Calu3 (cell line): ENCODE measurements around the gene NBAS. TPM values are rescaled to one million over a fixed set of nuclear protein-coding genes. Genes with fewer than 3 reads are reported as not detected.

ENCODE experiments used
- BruUV-seq: library from RNA; stranded (reverse); fragments of 400-500 nt; replicated peaks from 2 replicates; lab custom pipeline; 2021; lab: Mats Ljungman, UMichigan
- CTCF ChIA-PET: fragments of 300-600 bp; sonication (Branson Sonifier 250); formaldehyde crosslinking; loops from one replicate; lab custom pipeline; 2022; ENCODE audit warnings: antibody characterized with exemption; lab: Charles Lee
- DNase-seq: peaks from one replicate; pipeline ENCODE4 v3.0.0; 2022
- H3K27ac Mint-ChIP-seq: one replicate; pipeline ENCODE4 v1.8.0; 2022; ENCODE audit warnings: mixed read lengths; ENCODE audit not compliant: unreplicated experiment
- H3K27me3 Mint-ChIP-seq: one replicate; pipeline ENCODE4 v1.8.0; 2022; ENCODE audit warnings: mixed read lengths; ENCODE audit not compliant: unreplicated experiment
- H3K36me3 Mint-ChIP-seq: one replicate; pipeline ENCODE4 v1.8.0; 2022; ENCODE audit warnings: mild to moderate bottlenecking, moderate library complexity, mixed read lengths; ENCODE audit not compliant: insufficient read depth, unreplicated experiment
- H3K4me1 Mint-ChIP-seq: one replicate; pipeline ENCODE4 v1.8.0; 2022; ENCODE audit warnings: mild to moderate bottlenecking, low read depth, mixed read lengths; ENCODE audit not compliant: unreplicated experiment
- H3K4me3 Mint-ChIP-seq: one replicate; pipeline ENCODE4 v1.8.0; 2022; ENCODE audit warnings: mild to moderate bottlenecking, low read depth, moderate library complexity, mixed read lengths; ENCODE audit not compliant: unreplicated experiment
- H3K9me3 Mint-ChIP-seq: one replicate; pipeline ENCODE4 v1.8.0; 2022; ENCODE audit warnings: low read depth, mixed read lengths; ENCODE audit not compliant: unreplicated experiment
- CTCF ChIP-seq: fragments of 200-600 bp; IDR thresholded peaks from one replicate; pipeline ENCODE4 v1.8.0; 2022; ENCODE audit warnings: antibody characterized with exemption; ENCODE audit not compliant: unreplicated experiment
- intact Hi-C: fragments of 100-400 bp; cut with micrococcal nuclease; formaldehyde crosslinking; loops from one replicate; pipeline ENCODE4 v1.10.0; 2022; ENCODE audit not compliant: unreplicated experiment
- total RNA-seq: library from RNA; stranded (reverse); gene quantifications from 2 replicates; pipeline ENCODE4 v1.2.3, GENCODE V29; 2022

The NBAS gene
- total RNA-seq, 1 experiment from 2014 or later, result 30.4 TPM

DNA sequence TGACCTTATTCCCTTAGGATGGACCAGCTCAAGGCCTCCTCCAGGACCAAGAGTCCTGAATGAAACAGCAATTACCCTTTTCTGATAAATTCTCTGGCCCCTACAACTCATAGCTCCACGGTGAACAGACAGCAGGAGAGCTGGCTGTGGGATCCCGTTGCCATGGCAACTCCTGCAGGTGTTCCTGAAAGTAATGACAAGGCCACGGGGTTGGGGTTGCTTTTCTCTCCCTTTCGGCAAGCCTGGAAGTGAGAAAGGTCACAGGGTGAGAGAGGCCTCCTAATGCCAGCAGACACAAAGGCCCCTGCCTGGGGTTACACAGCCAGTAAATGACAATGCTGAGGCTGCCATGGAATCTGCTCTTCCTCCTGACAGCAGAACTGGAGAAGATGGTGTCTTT lies 403.0 kb downstream of the NBAS start:
- Mint-ChIP-seq H3K36me3 (no peaks in the 10 kb centered on the region), H3K4me1 (peaks cover 15% of the 10 kb centered on the region), H3K9me3 (no peaks in the 10 kb centered on the region), H3K27ac (no peak overlapping the region), H3K4me3 (no peak overlapping the region), H3K27me3 (no peaks in the 10 kb centered on the region)
- CTCF ChIA-PET, result no interaction called here
- no TSS peak for BruUV-seq
- intact Hi-C loops, result no loop called here
- TF ChIP-seq CTCF, result no peak
- no peak for DNase-seq

DNA sequence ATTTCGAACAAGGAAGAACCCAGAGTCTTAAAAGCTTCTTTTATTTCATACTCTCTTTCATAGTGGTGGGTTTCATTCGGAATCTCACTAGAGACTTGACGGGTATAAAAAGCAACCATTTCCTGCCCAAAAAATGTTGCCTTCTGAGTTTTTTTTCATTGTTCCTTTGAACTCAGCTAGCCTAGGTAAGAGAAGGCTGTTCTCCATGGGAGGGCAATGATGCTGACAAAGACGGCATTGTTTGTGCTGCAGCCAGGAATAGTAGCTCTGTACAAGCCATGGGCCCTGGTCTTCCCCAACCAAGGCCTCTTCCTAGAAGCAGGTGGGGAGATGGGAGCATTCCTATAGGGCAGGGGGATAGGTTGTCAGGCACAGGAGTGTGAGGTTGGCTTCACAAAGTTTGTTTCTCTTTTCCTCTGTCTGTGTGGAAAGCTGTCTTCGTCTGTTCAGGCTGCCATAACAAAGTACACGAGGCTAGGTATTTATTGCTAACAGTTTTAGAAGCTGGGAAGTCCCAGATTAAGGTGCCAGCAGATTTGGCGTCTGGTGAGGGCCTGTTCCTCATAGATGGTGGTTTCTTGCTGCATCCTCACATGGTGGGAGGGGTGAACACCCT lies 405.1 kb downstream of the NBAS start:
- Mint-ChIP-seq H3K9me3 (no peaks in the 10 kb centered on the region), H3K27ac (no peak overlapping the region), H3K4me1 (peaks cover 15% of the 10 kb centered on the region), H3K36me3 (no peaks in the 10 kb centered on the region), H3K27me3 (no peaks in the 10 kb centered on the region), H3K4me3 (no peak overlapping the region)
- BruUV-seq, result no TSS peak
- no peak for TF ChIP-seq CTCF
- CTCF ChIA-PET, result no interaction called here
- no peak for DNase-seq
- intact Hi-C loops, result no loop called here

DNA sequence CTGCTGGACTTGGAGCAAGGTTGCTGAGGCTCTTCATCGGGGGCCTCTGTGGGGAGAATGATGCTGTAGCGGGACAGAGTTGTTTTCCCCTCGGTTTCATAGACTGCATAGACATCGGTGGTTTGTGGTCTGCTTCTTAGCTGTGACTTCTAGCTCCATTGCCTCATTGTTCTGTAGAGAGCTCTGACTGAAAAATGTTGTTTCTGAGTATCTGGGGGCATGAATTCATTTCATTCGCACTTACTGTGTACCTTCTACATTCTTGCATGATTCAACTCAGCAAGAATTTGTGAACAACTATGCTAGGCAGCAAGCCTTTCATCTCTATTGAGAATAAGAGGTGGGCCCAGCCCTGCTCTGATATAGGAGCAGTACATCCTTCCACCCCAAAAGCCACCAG lies 406.8 kb downstream of the NBAS start:
- Mint-ChIP-seq H3K27ac (no peak overlapping the region), H3K27me3 (no peaks in the 10 kb centered on the region), H3K4me3 (no peak overlapping the region), H3K36me3 (no peaks in the 10 kb centered on the region), H3K4me1 (peaks cover 2% of the 10 kb centered on the region), H3K9me3 (peaks cover under 1% of the 10 kb centered on the region)
- intact Hi-C loops, result no loop called here
- TF ChIP-seq CTCF, result no peak
- BruUV-seq, result no TSS peak
- DNase-seq, result no peak
- CTCF ChIA-PET, result no interaction called here

DNA sequence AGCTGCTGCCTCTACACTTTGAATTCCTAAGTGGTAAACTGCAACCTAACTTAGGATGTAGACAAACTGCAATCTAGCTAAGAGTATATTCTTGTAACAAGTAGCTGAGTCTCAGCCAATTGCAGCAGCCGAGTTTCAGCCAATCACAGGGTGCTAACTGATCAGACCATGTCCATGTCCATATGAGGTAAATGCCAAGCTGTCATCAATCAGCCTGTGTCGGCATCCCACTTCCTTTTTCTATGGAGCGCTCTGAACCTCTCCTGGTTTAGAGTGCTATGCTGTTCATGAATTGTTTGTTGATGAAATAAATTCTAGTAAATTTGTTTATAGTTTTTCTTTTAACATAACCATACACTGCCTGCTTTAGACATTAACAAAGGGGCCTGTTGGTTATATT lies 408.8 kb downstream of the NBAS start:
- Mint-ChIP-seq H3K27me3 (no peaks in the 10 kb centered on the region), H3K36me3 (no peaks in the 10 kb centered on the region), H3K9me3 (peaks cover 2% of the 10 kb centered on the region), H3K4me1 (no peaks in the 10 kb centered on the region), H3K27ac (no peak overlapping the region), H3K4me3 (no peak overlapping the region)
- CTCF ChIA-PET, result interaction anchor here (0.8 kb wide), 1 partner anchor 373 kb away, joined by 3 read pairs; no protein-coding TSS in a partner anchor
- no TSS peak for BruUV-seq
- TF ChIP-seq CTCF, result no peak
- DNase-seq, result no peak
- intact Hi-C loops, result no loop called here
